Measurements from ENCODE around the gene LRRC27. TPM values are rescaled to one million over a fixed set of nuclear protein-coding genes. Genes with fewer than 3 reads are reported as not detected.
A peak's percentile ranks its signal among the peaks of the same experiment; 100 is the strongest.
"Not testable (repeated sequence)": the region's sequence is repeated elsewhere in the genome, so short reads cannot be mapped to it uniquely, and the experiment has no call there.

The LRRC27 gene
- polyA plus RNA-seq (ENCODE audit: insufficient read length in 3 of 3) = 10 to 100 TPM; 21.1 to 41.9 (median 25.8) TPM

- peak; percentile 89 to 99 (median 95) for DNase-seq (ENCODE audit: low read depth in 3 of 3, low spot score in 2 of 3)
Observed at GRCh38 chr10:132331601-132332432, at the start of gene LRRC27. Gene LRRC27 (plus strand): TSS chr10:132332193. CDS start chr10:132333525, 1,332 bp downstream.

GRCh38 chr10:132282667-132283603 lies 49.1 kb upstream of the LRRC27 start:
- no peak for DNase-seq (ENCODE audit: low read depth in 3 of 3, low spot score in 2 of 3)

GRCh38 chr10:132283604-132284382 lies 48.2 kb upstream of the LRRC27 start:
- no peak for DNase-seq (ENCODE audit: low read depth in 3 of 3, low spot score in 2 of 3)

GRCh38 chr10:132289439-132289838 lies 42.6 kb upstream of the LRRC27 start:
- no peak for DNase-seq (ENCODE audit: low read depth in 3 of 3, low spot score in 2 of 3)

- no peak for DNase-seq (ENCODE audit: low read depth in 3 of 3, low spot score in 2 of 3)
Observed at GRCh38 chr10:132290631-132291030, 41.4 kb upstream of the LRRC27 start.

GRCh38 chr10:132291826-132292225 lies 40.2 kb upstream of the LRRC27 start:
- no peak for DNase-seq (ENCODE audit: low read depth in 3 of 3, low spot score in 2 of 3)

- no peak for DNase-seq (ENCODE audit: low read depth in 3 of 3, low spot score in 2 of 3)
Observed at GRCh38 chr10:132292287-132293200, 39.4 kb upstream of the LRRC27 start.

DNA sequence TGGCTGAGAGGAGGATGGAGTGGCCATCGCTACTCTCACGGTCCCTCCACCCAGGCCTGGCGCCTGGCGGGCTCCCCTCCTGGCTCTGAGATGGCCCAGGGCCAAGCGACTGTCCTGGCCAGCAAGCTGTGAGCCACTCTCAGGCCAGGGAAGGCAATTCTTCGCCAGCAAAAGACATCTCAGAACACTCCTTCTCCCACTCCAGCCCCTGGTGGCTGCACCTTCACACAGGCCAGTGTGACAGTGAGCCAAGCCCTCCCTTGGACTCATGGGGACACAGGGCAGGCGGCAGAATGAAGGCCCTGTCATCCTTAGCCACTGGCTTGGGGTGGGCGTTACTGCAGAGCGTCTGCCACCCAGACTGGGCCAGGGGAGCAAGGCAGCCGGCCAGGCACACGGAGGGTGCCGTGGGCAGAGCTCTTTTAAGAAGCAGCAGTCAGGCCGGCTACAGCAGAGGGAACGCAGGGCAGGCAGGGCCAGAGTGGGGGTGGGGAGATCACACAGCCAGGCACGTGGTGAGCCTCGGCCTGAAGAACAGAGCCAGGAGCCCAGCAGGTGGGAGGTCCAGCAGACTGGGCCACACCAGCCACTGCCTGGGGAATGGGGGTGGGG lies 38.7 kb upstream of the LRRC27 start:
- no peak for DNase-seq (ENCODE audit: low read depth in 3 of 3, low spot score in 2 of 3)

DNA sequence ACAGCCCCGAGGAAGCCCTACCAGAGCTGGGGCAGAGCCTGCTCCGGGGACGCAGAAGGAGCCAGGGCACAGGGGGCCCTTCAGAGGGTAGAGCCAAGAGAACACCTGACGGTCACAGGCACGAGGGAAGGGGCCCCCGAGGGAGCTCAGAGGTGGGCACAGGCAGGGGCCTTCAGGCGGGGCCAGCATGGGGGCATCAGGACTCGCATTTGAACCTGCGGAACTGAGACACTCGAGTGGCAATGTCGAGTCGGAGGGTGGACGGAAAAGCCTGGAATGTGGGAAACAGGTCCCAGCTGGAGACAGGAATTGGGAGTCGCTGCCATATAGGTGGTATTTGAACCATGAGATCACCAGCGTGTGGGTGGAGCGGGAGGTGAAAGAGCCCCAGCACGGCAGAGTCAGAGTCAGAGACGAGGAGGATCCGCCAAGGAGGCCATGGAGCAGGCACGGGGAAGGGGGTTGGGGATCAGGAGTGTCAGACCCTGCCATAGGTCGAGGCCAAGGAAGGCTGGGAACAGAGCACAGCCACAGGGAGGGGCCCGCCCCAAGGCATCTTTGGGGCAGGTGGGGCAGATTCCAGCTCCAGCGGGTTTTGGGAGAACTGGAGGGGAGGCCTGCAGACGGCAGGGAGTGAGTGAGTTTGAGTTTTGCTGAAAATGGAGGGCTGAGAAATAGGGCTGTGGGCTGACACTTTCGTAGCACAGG lies 38.0 kb upstream of the LRRC27 start:
- no peak for DNase-seq (ENCODE audit: low read depth in 3 of 3, low spot score in 2 of 3)

- no peak for DNase-seq (ENCODE audit: low read depth in 3 of 3, low spot score in 2 of 3)
Observed at GRCh38 chr10:132294561-132295318, 37.3 kb upstream of the LRRC27 start.

DNA sequence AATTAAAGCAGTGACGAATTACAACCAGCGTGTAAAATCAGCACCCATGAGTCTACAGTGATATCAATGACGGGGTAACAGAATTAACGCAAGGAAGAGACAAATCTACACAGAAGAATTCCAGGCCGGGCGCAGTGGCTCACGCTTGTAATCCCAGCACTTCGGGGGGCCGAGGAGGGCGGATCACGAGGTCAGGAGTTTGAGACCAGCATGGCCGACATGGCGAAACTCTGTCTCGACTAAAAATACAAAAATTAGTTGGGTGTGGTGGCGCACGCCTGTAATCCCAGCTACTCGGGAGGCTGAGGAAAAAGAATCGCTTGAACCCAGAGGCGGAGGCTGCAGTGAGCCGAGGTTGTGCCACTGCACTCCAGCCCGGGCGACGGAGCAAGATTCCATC lies 36.5 kb upstream of the LRRC27 start:
- not testable (repeated sequence) for DNase-seq (ENCODE audit: low read depth in 3 of 3, low spot score in 2 of 3)

- DNase-seq (ENCODE audit: low read depth in 3 of 3, low spot score in 2 of 3) = no peak
Observed at GRCh38 chr10:132296666-132297443, 35.1 kb upstream of the LRRC27 start.

- DNase-seq (ENCODE audit: low read depth in 3 of 3, low spot score in 2 of 3) = no peak
Observed at GRCh38 chr10:132297526-132297925, 34.5 kb upstream of the LRRC27 start.

DNA sequence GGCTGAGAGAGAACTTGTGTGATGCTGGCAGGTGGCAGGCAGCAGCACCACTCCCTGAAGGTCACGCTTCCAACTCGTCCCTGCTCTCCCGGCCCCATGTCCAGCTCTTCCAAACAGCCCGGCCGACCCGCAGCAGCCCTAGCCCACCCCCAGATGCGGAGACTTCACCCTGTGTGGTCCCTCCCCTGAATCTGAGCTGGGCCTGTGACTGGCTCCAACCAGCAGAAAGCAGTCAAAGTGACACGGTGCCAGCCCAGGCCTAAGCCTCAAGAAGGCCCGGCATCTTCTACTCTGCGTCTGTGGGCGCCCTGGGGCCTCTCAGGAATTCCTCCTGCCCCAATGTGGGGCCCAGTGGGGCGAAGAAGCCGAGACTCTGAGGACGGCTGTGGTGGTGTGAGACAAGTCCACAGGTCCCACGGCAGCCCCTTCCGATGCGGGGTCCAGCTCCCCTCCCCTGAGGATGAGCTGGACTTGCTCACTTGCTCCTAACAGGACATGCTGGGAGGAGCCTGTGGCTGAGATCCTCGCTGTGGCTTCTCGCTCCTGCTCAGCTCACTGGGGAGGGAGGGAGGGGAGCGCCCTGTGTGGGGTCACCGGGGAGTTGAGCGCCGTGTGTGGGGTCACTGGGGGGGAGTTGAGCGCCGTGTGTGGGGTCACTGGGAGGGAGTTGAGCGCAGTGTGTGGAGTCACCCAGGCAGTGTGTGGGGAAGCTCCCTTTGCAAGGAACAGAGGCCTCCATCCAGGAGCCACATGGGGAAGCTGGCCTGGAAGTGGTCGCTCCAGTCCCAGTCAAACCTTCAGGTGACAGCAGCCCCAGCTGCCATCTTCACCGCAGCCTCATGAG lies 33.7 kb upstream of the LRRC27 start:
- no peak for DNase-seq (ENCODE audit: low read depth in 3 of 3, low spot score in 2 of 3)

DNA sequence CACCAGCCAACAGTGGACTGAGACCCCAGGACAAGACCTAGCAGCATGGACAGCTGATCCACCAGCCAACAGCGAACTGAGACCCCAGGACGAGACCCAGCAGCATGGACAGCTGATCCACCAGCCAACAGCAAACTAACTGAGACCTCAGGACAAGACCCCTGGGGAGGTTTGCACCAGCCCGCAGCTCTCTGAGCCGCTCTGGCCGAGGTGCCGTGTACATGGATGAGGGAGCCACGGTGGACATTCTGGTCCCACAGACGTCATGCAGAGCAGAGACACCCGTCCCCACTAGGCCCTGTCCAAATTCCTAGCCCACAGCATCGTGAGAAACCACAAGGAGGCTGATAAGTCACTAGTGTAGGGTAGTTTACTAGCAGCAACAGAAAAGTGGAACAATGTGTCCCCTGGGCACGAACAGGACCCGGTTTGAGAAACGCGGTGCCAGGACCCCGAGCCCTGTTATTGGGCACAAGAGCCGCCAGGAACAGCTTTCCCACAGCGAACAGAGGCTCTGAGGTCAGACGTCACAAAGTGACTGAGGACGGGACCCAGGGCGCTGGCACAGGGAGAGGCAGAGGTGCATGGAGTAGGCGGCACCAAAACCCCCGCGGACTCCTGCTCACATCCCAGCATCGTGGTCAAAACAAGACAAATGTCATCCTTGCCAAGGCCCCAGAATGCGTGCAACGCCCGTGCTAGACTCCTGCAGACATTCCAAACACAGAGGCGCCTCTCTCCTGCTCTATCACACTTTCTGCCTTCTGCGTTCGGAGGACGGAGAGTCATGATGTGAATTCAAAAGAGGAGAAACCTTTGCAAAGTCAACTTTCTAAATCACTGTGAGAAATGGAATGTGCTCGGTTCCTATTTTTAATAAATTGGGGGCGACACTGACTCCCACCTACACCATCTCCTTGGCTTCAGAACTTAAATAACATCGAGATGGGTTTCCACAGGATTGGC lies 32.3 kb upstream of the LRRC27 start:
- DNase-seq (ENCODE audit: low read depth in 3 of 3, low spot score in 2 of 3) = no peak
